HEK293 (cell line): ENCODE data around the gene CSTPP1.
A peak's percentile ranks its signal among the peaks of the same experiment; 100 is the strongest.

Source experiments
- CTCF ChIA-PET: fragments of 350-600 bp; formaldehyde crosslinking; extraction: SDS; loops from one replicate; lab custom pipeline; 2021; ENCODE audit warnings: antibody characterized with exemption; lab: Yijun Ruan, JAX
- POLR2A ChIA-PET: fragments of 300-600 bp; formaldehyde crosslinking; extraction: SDS; loops from one replicate; lab custom pipeline; 2020; ENCODE audit warnings: antibody characterized with exemption, inconsistent platforms; lab: Yijun Ruan, JAX
- H3K27ac ChIP-seq: fragments of 200-500 bp; sonication (Bioruptor generic); 2 replicates; pipeline ENCODE4 v1.5.1; 2014; ENCODE audit warnings: low read depth, low read length, control low read depth, inconsistent platforms; ENCODE audit errors: extremely low read depth
- H3K36me3 ChIP-seq, 2 experiments: fragments of 200-500 bp in 1 of 2; sonication (Bioruptor generic) in 1 of 2; 1 replicate in 1 of 2; 2 replicates in 1 of 2; pipeline ENCODE4 v1.5.1; 2014 to 2017; ENCODE audit warnings: inconsistent platforms in 2 of 2, low read length in 2 of 2; ENCODE audit not compliant: control insufficient read depth in 2 of 2, insufficient read depth in 1 of 2
- H3K4me1 ChIP-seq: fragments of 200-500 bp; sonication (Bioruptor generic); 2 replicates; pipeline ENCODE4 v1.5.1; 2014; ENCODE audit warnings: mild to moderate bottlenecking, low read length, inconsistent platforms; ENCODE audit not compliant: control insufficient read depth, insufficient read depth
- H3K4me3 ChIP-seq: 2 replicates; pipeline ENCODE4 v1.5.1; 2011; ENCODE audit warnings: low read depth, mild to moderate bottlenecking, control low read depth, low read length, moderate library complexity
- H3K9me3 ChIP-seq: fragments of 200-500 bp; sonication (Bioruptor generic); 2 replicates; pipeline ENCODE4 v1.5.1; 2014; ENCODE audit warnings: low read depth, low read length, inconsistent platforms; ENCODE audit not compliant: control insufficient read depth, insufficient read depth
- BCL11B ChIP-seq: fragments of 450-650 bp; formaldehyde crosslinking; IDR thresholded peaks from 2 replicates; pipeline ENCODE4 v1.5.1; 2016; ENCODE audit warnings: low read depth, missing biosample characterization, missing genetic modification characterization
- HOXA7 ChIP-seq: sonication (generic); formaldehyde crosslinking; IDR thresholded peaks from 2 replicates; pipeline ENCODE4 v1.8.1; 2022; ENCODE audit warnings: missing genetic modification reagents, borderline replicate concordance
- PATZ1 ChIP-seq: fragments of 450-650 bp; formaldehyde crosslinking; IDR thresholded peaks from 2 replicates; pipeline ENCODE4 v1.5.1; 2016; ENCODE audit warnings: missing biosample characterization, missing genetic modification characterization
- PRDM4 ChIP-seq: fragments of 450-650 bp; formaldehyde crosslinking; IDR thresholded peaks from 2 replicates; pipeline ENCODE4 v1.5.1; 2017; ENCODE audit warnings: missing biosample characterization, missing genetic modification characterization
- RBAK ChIP-seq: fragments of 450-650 bp; formaldehyde crosslinking; IDR thresholded peaks from 2 replicates; pipeline ENCODE4 v1.5.1; 2016; ENCODE audit warnings: missing biosample characterization, missing genetic modification characterization
- SCRT1 ChIP-seq: fragments of 450-650 bp; formaldehyde crosslinking; IDR thresholded peaks from 2 replicates; pipeline ENCODE4 v1.5.1; 2016; ENCODE audit warnings: missing biosample characterization, missing genetic modification characterization, borderline replicate concordance
- SP2 ChIP-seq: fragments of 450-650 bp; formaldehyde crosslinking; IDR thresholded peaks from 2 replicates; pipeline ENCODE4 v1.5.1; 2016; ENCODE audit warnings: missing biosample characterization, missing genetic modification characterization
- TCF7L2 ChIP-seq: IDR thresholded peaks from 2 replicates; pipeline ENCODE4 v1.6.1; 2011; ENCODE audit warnings: low read depth, mild to moderate bottlenecking, inconsistent platforms, low read length, moderate library complexity, borderline replicate concordance
- ZBTB11 ChIP-seq: fragments of 450-650 bp; formaldehyde crosslinking; conservative IDR thresholded peaks from 2 replicates; pipeline ENCODE4 v1.5.1; 2016; ENCODE audit warnings: low read depth, missing biosample characterization, missing genetic modification characterization
- ZBTB26 ChIP-seq: fragments of 450-650 bp; formaldehyde crosslinking; optimal IDR thresholded peaks from 2 replicates; pipeline ENCODE3; 2016; ENCODE audit warnings: missing biosample characterization, mild to moderate bottlenecking, missing genetic modification characterization
- ZBTB48 ChIP-seq: fragments of 450-650 bp; formaldehyde crosslinking; IDR thresholded peaks from 2 replicates; pipeline ENCODE4 v1.5.1; 2016; ENCODE audit warnings: missing biosample characterization, missing genetic modification characterization
- ZEB2 ChIP-seq: fragments of 450-650 bp; formaldehyde crosslinking; IDR thresholded peaks from 2 replicates; pipeline ENCODE4 v1.5.1; 2016; ENCODE audit warnings: missing biosample characterization, missing genetic modification characterization
- ZNF169 ChIP-seq: fragments of 450-650 bp; formaldehyde crosslinking; IDR thresholded peaks from 2 replicates; pipeline ENCODE4 v1.5.1; 2016; ENCODE audit warnings: missing biosample characterization, missing genetic modification characterization
- ZNF223 ChIP-seq: fragments of 450-650 bp; formaldehyde crosslinking; IDR thresholded peaks from 2 replicates; pipeline ENCODE4 v1.5.1; 2016; ENCODE audit warnings: missing biosample characterization, missing genetic modification characterization
- ZNF26 ChIP-seq: fragments of 450-650 bp; formaldehyde crosslinking; IDR thresholded peaks from 2 replicates; pipeline ENCODE4 v1.5.1; 2016; ENCODE audit warnings: missing biosample characterization, missing genetic modification characterization
- ZNF398 ChIP-seq: fragments of 450-650 bp; formaldehyde crosslinking; IDR thresholded peaks from 2 replicates; pipeline ENCODE4 v1.5.1; 2017; ENCODE audit warnings: missing biosample characterization, missing genetic modification characterization
- ZNF501 ChIP-seq: fragments of 450-650 bp; formaldehyde crosslinking; IDR thresholded peaks from 2 replicates; pipeline ENCODE4 v1.5.1; 2016; ENCODE audit warnings: missing biosample characterization, missing genetic modification characterization
- ZNF561 ChIP-seq: fragments of 450-650 bp; IDR thresholded peaks from 2 replicates; pipeline ENCODE4 v1.5.1; 2018; ENCODE audit warnings: missing biosample characterization, missing genetic modification characterization, borderline replicate concordance
- ZNF658 ChIP-seq: fragments of 450-650 bp; formaldehyde crosslinking; IDR thresholded peaks from 2 replicates; pipeline ENCODE4; 2016; ENCODE audit warnings: missing biosample characterization, missing genetic modification characterization
- ZNF660 ChIP-seq: fragments of 450-650 bp; IDR thresholded peaks from 2 replicates; pipeline ENCODE4 v1.5.1; 2018; ENCODE audit warnings: missing biosample characterization, mild to moderate bottlenecking, missing genetic modification characterization
- ZNF785 ChIP-seq: fragments of 450-650 bp; formaldehyde crosslinking; IDR thresholded peaks from 2 replicates; pipeline ENCODE4 v1.5.1; 2016; ENCODE audit warnings: missing biosample characterization, missing genetic modification characterization
- ZSCAN23 ChIP-seq: fragments of 450-650 bp; formaldehyde crosslinking; IDR thresholded peaks from 2 replicates; pipeline ENCODE4 v1.5.1; 2016; ENCODE audit warnings: missing biosample characterization, missing genetic modification characterization

The CSTPP1 gene

GRCh38 chr11:46914910-46915309 is 21.7 kb upstream of the CSTPP1 start:
- no peak overlapping the region for H3K27ac ChIP-seq
- peaks cover 6% of the 10 kb centered on the region for H3K4me1 ChIP-seq
- TF ChIP-seq SCRT1 (tag by site-specific recombination) (no peak), ZEB2 (no peak), ZBTB11 (no peak), ZBTB26 (tag by site-specific recombination) (no peak), ZNF223 (no peak), BCL11B (no peak), RBAK (tag by site-specific recombination) (no peak), ZNF26 (tag by site-specific recombination) (no peak), ZNF785 (no peak), ZNF561 (tag by site-specific recombination) (no peak), ZNF501 (tag by site-specific recombination) (no peak), PRDM4 (tag by site-specific recombination) (no peak), ZNF658 (tag by site-specific recombination) (no peak), ZSCAN23 (tag by site-specific recombination) (no peak), HOXA7 (CRISPR knock-in tag) (no peak)
- H3K4me3 ChIP-seq, result no peak overlapping the region
- ChIA-PET POLR2A (no interaction called here), CTCF (interaction anchor here (0.9 to 4.2 kb wide), 2 partner anchors 238 to 247 kb away, joined by 5 to 31 read pairs; no protein-coding TSS in a partner anchor)
- no peaks in the 10 kb centered on the region for H3K9me3 ChIP-seq
- no peaks in the 10 kb centered on the region for H3K36me3 ChIP-seq

GRCh38 chr11:46916286-46917108 is 20.1 kb upstream of the CSTPP1 start:
- no peaks in the 10 kb centered on the region for H3K9me3 ChIP-seq
- POLR2A ChIA-PET, result interaction anchor here (0.7 to 1.5 kb wide), 4 partner anchors 10 to 192 kb away, joined by 5 to 9 read pairs (median 6); partner anchors contain the start of gene CSTPP1
- H3K27ac ChIP-seq, result no peak overlapping the region
- CTCF ChIA-PET, result interaction anchor here (0.6 to 1.6 kb wide), 14 partner anchors 10 to 370 kb away, joined by 3 to 12 read pairs (median 5); no protein-coding TSS in a partner anchor
- peaks cover 6% of the 10 kb centered on the region for H3K4me1 ChIP-seq
- H3K36me3 ChIP-seq, result no peaks in the 10 kb centered on the region
- peak overlapping the region; percentile 71 for H3K4me3 ChIP-seq
- TF ChIP-seq ZNF169 (tag by site-specific recombination) (no peak), ZBTB48 (tag by site-specific recombination) (peak; percentile 98), ZNF398 (peak; percentile 23), SP2 (tag by site-specific recombination) (peak; percentile 30; the same call in 1 of the 2 replicates), TCF7L2 (no peak), ZNF660 (tag by site-specific recombination) (0 out of 2 replicates have a peak, but pooled peaks have one; percentile 22), PATZ1 (0 out of 2 replicates have a peak, but pooled peaks have one; percentile 45)
